ENCODE data around the gene TFDP1. TPM values are rescaled to one million over a fixed set of nuclear protein-coding genes. Genes with fewer than 3 reads are reported as not detected.

Gene TFDP1
- total RNA-seq, 1 experiment from 2014 or later, result 140 TPM

- ChIA-PET POLR2A (interaction anchor here (0.6 kb wide), 1 partner anchor 367 kb away, joined by 3 read pairs; no protein-coding TSS in a partner anchor), CTCF (no interaction called here)
- Histone ChIP-seq H3K4me3 (ENCODE audit: low read depth, low read length) (no peak overlapping the region), H3K4me1 (no peaks in the 10 kb centered on the region; the same call in 1 of the 2 replicates), H3K9me3 (peaks cover 13% of the 10 kb centered on the region), H3K36me3 (ENCODE audit: control insufficient read depth, insufficient read depth, low read length) (no peaks in the 10 kb centered on the region), H3K27me3 (replicated peaks; ENCODE audit: control insufficient read depth, insufficient read depth, low read length) (no peaks in the 10 kb centered on the region)
- H3K36me3 Mint-ChIP-seq (ENCODE audit: insufficient read depth, unreplicated experiment), result no peaks in the 10 kb centered on the region
- H3K4me1 Mint-ChIP-seq (ENCODE audit: low read depth, unreplicated experiment), result no peaks in the 10 kb centered on the region
- H3K4me3 Mint-ChIP-seq (ENCODE audit: unreplicated experiment), result no peak overlapping the region
- no peak for TF ChIP-seq CTCF (IDR thresholded peaks at IDR 0.05; ENCODE audit: insufficient read depth in 1 of 2, low read depth in 1 of 2, low read length in 1 of 2, severe bottlenecking in 1 of 2, unreplicated experiment in 1 of 2)
- no peak overlapping the region for H3K27ac Mint-ChIP-seq (ENCODE audit: unreplicated experiment)
- peaks cover 9% of the 10 kb centered on the region for H3K9me3 Mint-ChIP-seq (ENCODE audit: unreplicated experiment)
- peak in 1 of 2 experiments; percentile 21 for DNase-seq
- H3K27me3 Mint-ChIP-seq (ENCODE audit: insufficient read depth, unreplicated experiment), result peaks cover 14% of the 10 kb centered on the region
- no TSS peak for BruUV-seq (replicated peaks)
- intact Hi-C loops (cut with micrococcal nuclease; ENCODE audit: unreplicated experiment), result no loop called here
Observed at GRCh38 chr13:113567681-113568080, 16.9 kb upstream of the TFDP1 start.

- Histone ChIP-seq H3K9me3 (peaks cover 30% of the 10 kb centered on the region), H3K4me3 (ENCODE audit: low read depth, low read length) (no peak overlapping the region), H3K27me3 (replicated peaks; ENCODE audit: control insufficient read depth, insufficient read depth, low read length) (no peaks in the 10 kb centered on the region), H3K36me3 (ENCODE audit: control insufficient read depth, insufficient read depth, low read length) (no peaks in the 10 kb centered on the region), H3K4me1 (no peaks in the 10 kb centered on the region)
- no TSS peak for BruUV-seq (replicated peaks)
- intact Hi-C loops (cut with micrococcal nuclease; ENCODE audit: unreplicated experiment), result no loop called here
- H3K4me1 Mint-ChIP-seq (ENCODE audit: low read depth, unreplicated experiment), result peaks cover 5% of the 10 kb centered on the region
- no peak for TF ChIP-seq CTCF (IDR thresholded peaks at IDR 0.05; ENCODE audit: insufficient read depth in 1 of 2, low read depth in 1 of 2, low read length in 1 of 2, severe bottlenecking in 1 of 2, unreplicated experiment in 1 of 2)
- ChIA-PET POLR2A (no interaction called here), CTCF (no interaction called here)
- H3K27me3 Mint-ChIP-seq (ENCODE audit: insufficient read depth, unreplicated experiment), result peaks cover 3% of the 10 kb centered on the region
- no peak for DNase-seq
- H3K27ac Mint-ChIP-seq (ENCODE audit: unreplicated experiment), result no peak overlapping the region
- H3K36me3 Mint-ChIP-seq (ENCODE audit: insufficient read depth, unreplicated experiment), result no peaks in the 10 kb centered on the region
- H3K9me3 Mint-ChIP-seq (ENCODE audit: unreplicated experiment), result peaks cover 27% of the 10 kb centered on the region
- H3K4me3 Mint-ChIP-seq (ENCODE audit: unreplicated experiment), result no peak overlapping the region
Observed at GRCh38 chr13:113573065-113573464, 11.5 kb upstream of the TFDP1 start.

- CTCF ChIA-PET, result no interaction called here
- TF ChIP-seq CTCF (IDR thresholded peaks at IDR 0.05; ENCODE audit: insufficient read depth in 1 of 2, low read depth in 1 of 2, low read length in 1 of 2, severe bottlenecking in 1 of 2, unreplicated experiment in 1 of 2), result no peak
- intact Hi-C loops (cut with micrococcal nuclease; ENCODE audit: unreplicated experiment), result no loop called here
Observed at GRCh38 chr13:113576597-113576996, 8.0 kb upstream of the TFDP1 start.

More at GRCh38 chr13:113576597-113576996, 8.0 kb upstream of the TFDP1 start:
- Histone ChIP-seq H3K4me1 (no peaks in the 10 kb centered on the region), H3K36me3 (ENCODE audit: control insufficient read depth, insufficient read depth, low read length) (no peaks in the 10 kb centered on the region), H3K9me3 (peaks cover 25% of the 10 kb centered on the region), H3K4me3 (ENCODE audit: low read depth, low read length) (no peak overlapping the region), H3K27me3 (replicated peaks; ENCODE audit: control insufficient read depth, insufficient read depth, low read length) (no peaks in the 10 kb centered on the region)
- Mint-ChIP-seq H3K4me3 (ENCODE audit: unreplicated experiment) (no peak overlapping the region), H3K36me3 (ENCODE audit: insufficient read depth, unreplicated experiment) (no peaks in the 10 kb centered on the region), H3K27ac (ENCODE audit: unreplicated experiment) (no peak overlapping the region), H3K4me1 (ENCODE audit: low read depth, unreplicated experiment) (peaks cover 6% of the 10 kb centered on the region), H3K27me3 (ENCODE audit: insufficient read depth, unreplicated experiment) (no peaks in the 10 kb centered on the region), H3K9me3 (ENCODE audit: unreplicated experiment) (peaks cover 18% of the 10 kb centered on the region)
- no peak for DNase-seq
- POLR2A ChIA-PET, result no interaction called here
- no TSS peak for BruUV-seq (replicated peaks)

Measured in Caco-2 (cell line).